GM12874 (cell line): ENCODE data around the gene ZSCAN21.

Experiments
- CTCF ChIP-seq: IDR thresholded peaks from 2 replicates; pipeline ENCODE4 v1.5.1; 2011; ENCODE audit warnings: low read depth, mild to moderate bottlenecking, control low read depth, low read length, moderate library complexity; ENCODE audit not compliant: insufficient read depth

Gene ZSCAN21

GRCh38 chr7:100022621-100023020 lies 27.0 kb upstream of the ZSCAN21 start:
- TF ChIP-seq CTCF, result no peak

GRCh38 chr7:100023526-100023925 lies 26.0 kb upstream of the ZSCAN21 start:
- TF ChIP-seq CTCF, result no peak

- TF ChIP-seq CTCF, result no peak
These were observed 25.5 kb upstream of the ZSCAN21 start for GRCh38 chr7:100024020-100024619.

GRCh38 chr7:100027197-100027596 lies 22.4 kb upstream of the ZSCAN21 start:
- no peak for TF ChIP-seq CTCF

DNA sequence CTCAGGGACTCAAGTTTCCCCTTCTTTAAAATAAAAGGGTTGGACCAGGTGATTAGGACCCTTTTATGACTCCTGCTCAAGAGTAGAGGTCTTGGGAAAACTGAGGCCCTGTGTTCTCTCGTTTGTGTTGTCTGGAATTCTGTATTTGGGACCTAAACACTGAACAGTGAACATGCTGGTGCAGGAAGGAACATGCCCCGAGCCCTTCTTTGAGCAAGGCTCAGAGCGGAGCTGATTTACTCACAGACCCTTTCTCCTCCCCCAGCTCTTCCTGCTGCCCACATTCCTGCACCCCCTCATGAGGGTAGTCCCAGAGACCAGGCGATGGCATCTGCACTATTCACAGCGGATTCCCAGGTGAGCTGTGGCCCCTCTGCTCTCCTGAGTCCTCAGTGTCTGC lies 20.0 kb upstream of the ZSCAN21 start:
- TF ChIP-seq CTCF, result no peak

DNA sequence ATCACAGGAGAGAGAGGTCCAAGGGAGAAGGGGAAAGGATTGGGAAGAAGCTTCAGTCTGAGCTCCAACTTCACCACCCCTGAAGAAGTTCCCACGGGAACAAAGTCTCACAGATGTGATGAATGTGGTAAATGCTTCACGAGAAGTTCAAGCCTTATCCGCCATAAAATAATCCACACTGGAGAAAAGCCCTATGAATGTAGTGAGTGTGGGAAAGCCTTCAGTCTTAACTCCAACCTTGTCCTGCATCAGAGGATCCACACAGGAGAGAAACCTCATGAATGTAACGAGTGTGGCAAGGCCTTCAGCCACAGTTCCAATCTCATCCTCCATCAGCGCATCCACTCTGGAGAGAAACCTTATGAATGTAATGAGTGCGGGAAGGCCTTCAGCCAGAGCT lies 16.0 kb upstream of the ZSCAN21 start:
- no peak for TF ChIP-seq CTCF

- no peak for TF ChIP-seq CTCF
These were observed 14.6 kb upstream of the ZSCAN21 start for GRCh38 chr7:100034871-100035510.
